AG09309 (cell line): Measurements from ENCODE around the gene PNP.

Experiments
- DNase-seq: peaks from one replicate; pipeline ENCODE4 v3.0.0-alpha.2; 2010; ENCODE audit warnings: low read depth
- H3K4me3 ChIP-seq: 2 replicates; pipeline ENCODE4 v1.5.1; 2011; ENCODE audit warnings: mild to moderate bottlenecking, low read depth, low read length, moderate library complexity; ENCODE audit not compliant: control insufficient read depth
- CTCF ChIP-seq: IDR thresholded peaks from 2 replicates; pipeline ENCODE4 v1.5.1; 2011; ENCODE audit warnings: mild to moderate bottlenecking, low read depth, low read length, inconsistent platforms; ENCODE audit not compliant: insufficient read depth, control insufficient read depth; ENCODE audit errors: missing control alignments

PNP gene

GRCh38 chr14:20469242-20469889 is at the start of gene PNP:
Gene PNP, plus strand, starts transcription at chr14:20469406. Its CDS starts 119 bp downstream, at chr14:20469525.
- DNase-seq, result peak; percentile 52
- no peak for TF ChIP-seq CTCF
- H3K4me3 ChIP-seq, result peak within 1 kb of the TSS; percentile 92

- no peak overlapping the region for H3K4me3 ChIP-seq
- TF ChIP-seq CTCF, result no peak
- DNase-seq, result no peak
Measured at GRCh38 chr14:20419419-20419818, 49.8 kb upstream of the PNP start.

GRCh38 chr14:20421267-20421666 is 47.9 kb upstream of the PNP start:
- no peak for DNase-seq
- TF ChIP-seq CTCF, result no peak
- H3K4me3 ChIP-seq, result no peak overlapping the region

- no peak for TF ChIP-seq CTCF
- no peak for DNase-seq
- no peak overlapping the region for H3K4me3 ChIP-seq
Measured at GRCh38 chr14:20422886-20423285, 46.3 kb upstream of the PNP start.

- no peak for DNase-seq
- no peak for TF ChIP-seq CTCF
- H3K4me3 ChIP-seq, result no peak overlapping the region
Measured at GRCh38 chr14:20424851-20425250, 44.4 kb upstream of the PNP start.

GRCh38 chr14:20427231-20428009 is 41.8 kb upstream of the PNP start:
- no peak for TF ChIP-seq CTCF
- no peak for DNase-seq

More at GRCh38 chr14:20427231-20428009, 41.8 kb upstream of the PNP start:
- no peak overlapping the region for H3K4me3 ChIP-seq
